Endodermal cell (in vitro differentiated cells): ENCODE data around the gene THEM4. TPM values are rescaled to one million over a fixed set of nuclear protein-coding genes. Genes with fewer than 3 reads are reported as not detected.

Source experiments
- DNase-seq: peaks from one replicate; pipeline ENCODE4 v3.0.0-alpha.2; 2017
- H3K27ac ChIP-seq: 2 replicates; pipeline ENCODE4 v1.5.1; 2013; ENCODE audit warnings: mild to moderate bottlenecking, low read depth, low read length, moderate library complexity
- H3K27me3 ChIP-seq: 2 replicates; pipeline ENCODE4 v1.6.1; 2013; ENCODE audit warnings: mild to moderate bottlenecking, low read length, moderate library complexity; ENCODE audit not compliant: insufficient read depth, control insufficient read depth, poor library complexity, severe bottlenecking
- H3K36me3 ChIP-seq: 2 replicates; pipeline ENCODE4 v1.7.0; 2013; ENCODE audit warnings: mild to moderate bottlenecking, low read length, moderate library complexity; ENCODE audit not compliant: control insufficient read depth, insufficient read depth
- H3K4me1 ChIP-seq: one replicate; pipeline ENCODE4 v1.7.0; 2013; ENCODE audit warnings: low read length; ENCODE audit not compliant: control insufficient read depth, insufficient read depth
- H3K4me3 ChIP-seq: 2 replicates; pipeline ENCODE4 v1.5.1; 2013; ENCODE audit warnings: mild to moderate bottlenecking, low read length, moderate library complexity
- H3K9ac ChIP-seq: 2 replicates; pipeline ENCODE4 v1.6.1; 2013; ENCODE audit warnings: mild to moderate bottlenecking, low read length, moderate library complexity; ENCODE audit not compliant: poor library complexity, severe bottlenecking; ENCODE audit errors: extremely low read depth
- H3K9me3 ChIP-seq: 2 replicates; pipeline ENCODE4 v1.6.1; 2013; ENCODE audit warnings: mild to moderate bottlenecking, low read length, moderate library complexity; ENCODE audit not compliant: control insufficient read depth
- H3K27ac Mint-ChIP-seq: 2 replicates; pipeline ENCODE4 v1.8.0; 2020; ENCODE audit warnings: mixed read lengths
- H3K27me3 Mint-ChIP-seq: 2 replicates; pipeline ENCODE4 v1.8.0; 2021; ENCODE audit warnings: mild to moderate bottlenecking, mixed read lengths; ENCODE audit not compliant: insufficient read depth
- H3K36me3 Mint-ChIP-seq: 2 replicates; pipeline ENCODE4 v1.8.0; 2020; ENCODE audit warnings: low read depth, mixed read lengths
- H3K4me1 Mint-ChIP-seq: 2 replicates; pipeline ENCODE4 v1.8.0; 2020; ENCODE audit warnings: mixed read lengths
- H3K4me3 Mint-ChIP-seq: 2 replicates; pipeline ENCODE4 v1.8.0; 2020; ENCODE audit warnings: mild to moderate bottlenecking, moderate library complexity, mixed read lengths
- H3K9me3 Mint-ChIP-seq: 2 replicates; pipeline ENCODE4 v1.8.0; 2020; ENCODE audit warnings: mild to moderate bottlenecking, mixed read lengths
- WGBS, 2 experiments: methylation state at CpG; one replicate each; pipeline versions ENCODE4 v1.1.5 to v1.1.7; 2013; ENCODE audit warnings: missing lambda C conversion rate in 2 of 2, mixed read lengths in 1 of 2; ENCODE audit not compliant: insufficient coverage in 1 of 2, insufficient read length in 1 of 2; 5-methylcytosine and 5-hydroxymethylcytosine counted together
- total RNA-seq, 2 donors: library from RNA; stranded (reverse); fragmentation: NEBNext Ultra II Directional in 1 of 2; extraction: Animal tissue kit (Norgen Biotek cat#: 25700) in 1 of 2; gene quantifications; 2 replicates in 1 of 2; 3 replicates in 1 of 2; pipeline ENCODE4 v1.2.1, GENCODE V29; 2021
- TF ChIP-seq, protein P1 (sequence below): fragments of 200-600 bp; sonication (generic); conservative IDR thresholded peaks from 2 replicates; pipeline ENCODE4 v1.5.0; 2021; ENCODE audit warnings: antibody characterized with exemption, mild to moderate bottlenecking

Gene THEM4
- total RNA-seq, 2 donors from 2014 or later = 12.2 to 14.3 TPM

- Mint-ChIP-seq H3K27ac (no peak overlapping the region), H3K36me3 (no peaks in the 10 kb centered on the region), H3K4me3 (no peak overlapping the region), H3K4me1 (peaks cover 20% of the 10 kb centered on the region), H3K27me3 (no peaks in the 10 kb centered on the region), H3K9me3 (no peaks in the 10 kb centered on the region)
- DNase-seq = no peak
- no peaks in the 10 kb centered on the region for H3K9me3 ChIP-seq
- H3K27ac ChIP-seq = no peak overlapping the region
- TF ChIP-seq, protein P1, sequence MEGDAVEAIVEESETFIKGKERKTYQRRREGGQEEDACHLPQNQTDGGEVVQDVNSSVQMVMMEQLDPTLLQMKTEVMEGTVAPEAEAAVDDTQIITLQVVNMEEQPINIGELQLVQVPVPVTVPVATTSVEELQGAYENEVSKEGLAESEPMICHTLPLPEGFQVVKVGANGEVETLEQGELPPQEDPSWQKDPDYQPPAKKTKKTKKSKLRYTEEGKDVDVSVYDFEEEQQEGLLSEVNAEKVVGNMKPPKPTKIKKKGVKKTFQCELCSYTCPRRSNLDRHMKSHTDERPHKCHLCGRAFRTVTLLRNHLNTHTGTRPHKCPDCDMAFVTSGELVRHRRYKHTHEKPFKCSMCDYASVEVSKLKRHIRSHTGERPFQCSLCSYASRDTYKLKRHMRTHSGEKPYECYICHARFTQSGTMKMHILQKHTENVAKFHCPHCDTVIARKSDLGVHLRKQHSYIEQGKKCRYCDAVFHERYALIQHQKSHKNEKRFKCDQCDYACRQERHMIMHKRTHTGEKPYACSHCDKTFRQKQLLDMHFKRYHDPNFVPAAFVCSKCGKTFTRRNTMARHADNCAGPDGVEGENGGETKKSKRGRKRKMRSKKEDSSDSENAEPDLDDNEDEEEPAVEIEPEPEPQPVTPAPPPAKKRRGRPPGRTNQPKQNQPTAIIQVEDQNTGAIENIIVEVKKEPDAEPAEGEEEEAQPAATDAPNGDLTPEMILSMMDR = no peak
- no peaks in the 10 kb centered on the region for H3K27me3 ChIP-seq
- H3K36me3 ChIP-seq = no peaks in the 10 kb centered on the region
- H3K4me3 ChIP-seq = no peak overlapping the region
- no peak overlapping the region for H3K9ac ChIP-seq
- no peaks in the 10 kb centered on the region for H3K4me1 ChIP-seq
- WGBS, 2 experiments = no CpG with 5 or more reads among the region's 1 CpG
Measured at GRCh38 chr1:151923422-151923821, 14.1 kb upstream of the THEM4 start.

GRCh38 chr1:151920149-151920548, 10.8 kb upstream of the THEM4 start:
- no peaks in the 10 kb centered on the region for H3K27me3 ChIP-seq
- no peak overlapping the region for H3K27ac Mint-ChIP-seq
- no peak overlapping the region for H3K4me3 ChIP-seq
- TF ChIP-seq, protein P1 = no peak
- WGBS, 2 experiments = 89 to 100% methylated on average over 2 to 3 of the region's 3 CpGs
- H3K9me3 Mint-ChIP-seq = no peaks in the 10 kb centered on the region
- H3K9me3 ChIP-seq = no peaks in the 10 kb centered on the region
- no peaks in the 10 kb centered on the region for H3K4me1 ChIP-seq
- no peak overlapping the region for H3K9ac ChIP-seq
- H3K36me3 Mint-ChIP-seq = no peaks in the 10 kb centered on the region
- no peak for DNase-seq
- no peak overlapping the region for H3K4me3 Mint-ChIP-seq
- no peak overlapping the region for H3K27ac ChIP-seq
- H3K36me3 ChIP-seq = no peaks in the 10 kb centered on the region
- peaks cover 8% of the 10 kb centered on the region for H3K27me3 Mint-ChIP-seq
- H3K4me1 Mint-ChIP-seq = peaks cover 13% of the 10 kb centered on the region

- no peak overlapping the region for H3K4me3 ChIP-seq
- H3K4me1 ChIP-seq = no peaks in the 10 kb centered on the region
- Mint-ChIP-seq H3K4me3 (no peak overlapping the region), H3K27me3 (peaks cover 8% of the 10 kb centered on the region), H3K4me1 (peaks cover 9% of the 10 kb centered on the region), H3K9me3 (no peaks in the 10 kb centered on the region), H3K27ac (no peak overlapping the region), H3K36me3 (no peaks in the 10 kb centered on the region)
- no peaks in the 10 kb centered on the region for H3K27me3 ChIP-seq
- TF ChIP-seq, protein P1 = no peak
- H3K9me3 ChIP-seq = no peaks in the 10 kb centered on the region
- no peaks in the 10 kb centered on the region for H3K36me3 ChIP-seq
- WGBS, 2 experiments = 89 to 90% methylated on average over 3 to 6 of the region's 6 CpGs
- no peak overlapping the region for H3K9ac ChIP-seq
- H3K27ac ChIP-seq = no peak overlapping the region
- DNase-seq = no peak
Measured at GRCh38 chr1:151918819-151919610, 9.7 kb upstream of the THEM4 start.
